Stimulated activated CD8-positive, alpha-beta memory T cell treated with anti-CD3 and anti-CD28 coated beads, Interleukin-12 subunit alpha, Interleukin-12 subunit beta, amount 100 ng/mL, for 24 hours (primary cell): ENCODE measurements around the gene GPR108.
A peak's percentile ranks its signal among the peaks of the same experiment; 100 is the strongest.
"Not testable (repeated sequence)": the region's sequence is repeated elsewhere in the genome, so short reads cannot be mapped to it uniquely, and the experiment has no call there.

ENCODE experiments used
- DNase-seq: peaks from one replicate; pipeline ENCODE4 v3.0.0-alpha.2; 2020; ENCODE audit errors: extremely low read depth

Gene GPR108

GRCh38 chr19:6737284-6737872 is at the start of gene GPR108:
Gene GPR108, minus strand, starts transcription at chr19:6737580. Its CDS starts 4 bp downstream, at chr19:6737576.
- peak; percentile 98 for DNase-seq

DNA sequence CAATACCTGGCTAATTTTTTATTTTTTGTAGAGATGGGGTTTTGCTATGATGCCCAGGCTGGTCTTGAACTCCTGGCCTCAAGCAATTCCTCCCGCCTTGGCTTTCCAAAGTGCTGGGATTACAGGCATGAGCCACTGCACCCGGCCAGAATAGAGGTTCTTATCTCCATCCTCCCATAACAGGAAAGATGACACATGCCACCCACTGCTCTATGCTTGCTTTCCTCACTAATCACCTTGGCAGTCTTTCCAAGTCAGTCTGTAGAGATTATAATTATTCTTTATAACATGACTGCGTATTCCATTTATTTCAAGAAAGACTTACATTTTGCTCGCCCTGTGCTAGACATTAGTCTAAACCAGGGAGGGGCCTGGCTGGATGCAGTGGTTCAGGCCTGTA is 41.8 kb upstream of the GPR108 start:
- DNase-seq, result no peak

GRCh38 chr19:6778386-6778785 is 41.0 kb upstream of the GPR108 start:
- DNase-seq, result no peak

DNA sequence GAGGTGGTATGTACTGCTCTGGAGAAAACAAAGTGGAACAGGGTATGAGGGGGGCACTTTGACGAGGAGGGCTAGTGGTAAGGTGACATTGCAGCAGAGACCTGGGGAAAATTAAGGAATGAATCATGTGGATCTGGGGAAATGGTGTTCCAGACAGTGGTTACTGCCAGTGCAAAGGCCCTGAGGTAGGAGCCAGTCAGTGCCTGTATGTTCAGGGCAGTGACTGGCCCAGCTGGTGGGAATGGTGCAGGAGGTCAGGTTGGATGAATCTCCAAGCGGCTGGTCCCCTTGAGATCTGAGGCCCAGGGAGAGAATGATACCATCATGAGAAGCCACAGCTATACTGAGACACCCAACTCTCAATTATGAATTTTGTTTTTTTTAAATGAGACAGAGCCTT is 40.1 kb upstream of the GPR108 start:
- no peak for DNase-seq

GRCh38 chr19:6776999-6777398 is 39.6 kb upstream of the GPR108 start:
- DNase-seq, result no peak

GRCh38 chr19:6776045-6776444 is 38.7 kb upstream of the GPR108 start:
- DNase-seq, result not testable (repeated sequence)

DNA sequence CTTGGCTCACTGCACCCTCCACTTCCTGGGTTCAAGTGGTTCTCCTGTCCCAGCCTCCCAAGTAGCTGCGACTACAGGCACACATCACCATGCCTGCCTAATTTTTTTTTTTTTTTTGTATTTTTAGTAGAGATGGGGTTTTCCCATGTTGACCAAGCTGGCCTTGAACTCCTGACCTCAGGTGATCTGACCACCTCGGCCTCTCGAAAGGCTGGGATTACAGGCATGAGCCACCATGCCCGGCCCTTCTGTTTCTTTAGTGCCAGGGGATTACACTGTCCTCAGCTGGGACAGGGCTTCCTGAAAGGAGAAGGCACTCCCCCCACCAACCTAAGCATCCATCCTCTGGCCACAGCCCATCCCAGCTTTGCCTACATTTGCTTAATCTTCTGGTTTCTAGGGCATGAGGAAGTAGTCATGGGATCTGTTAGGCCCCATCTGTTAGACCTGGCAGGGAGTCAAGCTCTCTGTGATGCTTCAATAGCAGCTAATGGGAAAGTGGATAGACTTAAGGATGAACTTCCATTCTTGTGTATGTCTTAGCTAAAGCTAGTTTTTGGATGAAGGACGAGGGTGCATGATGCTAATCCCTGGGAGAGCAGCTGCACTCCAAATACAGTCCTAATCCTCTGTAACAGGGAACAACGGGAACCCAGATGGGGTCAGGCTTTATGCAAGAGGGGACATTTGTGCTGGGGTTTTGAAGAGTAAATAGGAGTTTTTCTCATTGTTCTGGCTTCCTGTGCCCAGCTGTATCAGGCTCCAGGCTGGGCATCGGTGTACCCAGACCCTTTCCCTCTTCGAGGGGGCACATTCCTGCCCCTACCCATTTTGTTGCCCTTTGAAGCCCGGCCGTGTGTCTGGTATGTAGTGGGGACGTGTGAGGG is 37.7 kb upstream of the GPR108 start:
- DNase-seq, result no peak

DNA sequence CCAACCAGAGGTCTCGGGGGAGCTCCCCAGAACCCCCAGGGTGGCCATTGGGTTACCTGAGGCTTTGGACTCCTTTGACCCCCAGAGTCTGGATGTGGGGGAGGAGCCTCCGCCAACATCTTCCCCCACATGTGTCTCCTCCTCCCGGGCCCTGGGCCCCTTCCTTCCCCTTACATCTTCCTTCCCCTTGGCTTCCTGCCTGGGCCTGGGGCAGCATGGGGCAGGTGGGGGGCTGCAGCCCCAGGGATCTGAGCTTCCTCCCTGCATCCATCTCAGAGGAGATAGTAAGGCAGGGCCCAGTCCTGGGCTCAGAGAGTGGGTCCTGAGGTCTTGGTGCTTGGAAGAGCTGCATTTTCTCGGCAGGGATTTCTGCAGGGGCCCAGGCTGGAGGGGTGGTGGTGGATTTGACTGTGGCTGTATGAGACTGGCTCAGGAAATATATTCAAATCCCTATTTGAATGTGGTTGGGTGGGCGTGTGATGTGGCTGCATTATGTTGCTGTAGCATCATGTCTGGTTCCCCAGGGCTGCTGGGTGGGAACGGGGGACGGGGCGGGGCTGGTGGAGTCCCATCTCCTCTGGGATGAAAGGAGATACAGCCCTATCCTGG is 36.0 kb upstream of the GPR108 start:
- no peak for DNase-seq

GRCh38 chr19:6772866-6773322 is 35.5 kb upstream of the GPR108 start:
- no peak for DNase-seq

GRCh38 chr19:6772028-6772865 is 34.9 kb upstream of the GPR108 start, which contains the start of gene VAV1:
Gene VAV1, plus strand, starts transcription at chr19:6772708. Its CDS starts 100 bp downstream, at chr19:6772808.
- peak; percentile 51 for DNase-seq

GRCh38 chr19:6771648-6772027 is 34.3 kb upstream of the GPR108 start:
- DNase-seq, result not testable (repeated sequence)

DNA sequence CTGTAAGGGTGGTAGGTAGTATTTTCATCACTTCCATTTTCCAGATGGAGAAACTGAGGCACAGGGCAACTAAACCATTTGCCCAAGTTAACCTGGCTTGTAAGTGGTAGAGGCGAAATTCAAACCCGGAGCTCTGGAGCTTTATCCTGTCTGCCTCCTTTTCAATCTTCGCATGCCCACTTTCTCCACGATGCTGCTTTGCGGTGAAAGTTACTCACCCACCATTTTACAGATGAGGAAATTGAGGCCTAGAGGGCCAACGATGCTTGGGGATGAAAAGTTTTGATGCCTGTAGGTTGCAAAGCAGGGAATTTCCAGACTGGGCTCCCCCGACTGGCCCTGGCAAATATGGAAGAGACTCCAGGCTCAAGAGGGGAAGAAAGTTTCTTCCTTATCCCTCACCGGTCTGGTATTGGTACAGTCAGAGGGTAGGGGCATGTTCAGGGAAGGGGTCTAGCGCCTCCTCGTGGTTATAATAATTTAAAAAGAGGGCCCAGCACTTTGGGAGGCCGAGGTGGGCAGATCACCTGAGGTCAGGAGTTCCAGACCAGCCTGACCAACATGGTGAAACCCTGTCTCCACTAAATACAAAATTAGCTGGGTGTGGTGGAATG is 31.7 kb upstream of the GPR108 start:
- no peak for DNase-seq

GRCh38 chr19:6768236-6768785 is 30.9 kb upstream of the GPR108 start:
- DNase-seq, result no peak

GRCh38 chr19:6767357-6768235 is 30.2 kb upstream of the GPR108 start, which contains the start of gene SH2D3A:
Gene SH2D3A, minus strand, starts transcription at chr19:6767435. Its CDS starts 3,687 bp downstream, at chr19:6763748.
- DNase-seq, result peak; percentile 78

GRCh38 chr19:6767081-6767356 is 29.6 kb upstream of the GPR108 start:
- DNase-seq, result no peak

DNA sequence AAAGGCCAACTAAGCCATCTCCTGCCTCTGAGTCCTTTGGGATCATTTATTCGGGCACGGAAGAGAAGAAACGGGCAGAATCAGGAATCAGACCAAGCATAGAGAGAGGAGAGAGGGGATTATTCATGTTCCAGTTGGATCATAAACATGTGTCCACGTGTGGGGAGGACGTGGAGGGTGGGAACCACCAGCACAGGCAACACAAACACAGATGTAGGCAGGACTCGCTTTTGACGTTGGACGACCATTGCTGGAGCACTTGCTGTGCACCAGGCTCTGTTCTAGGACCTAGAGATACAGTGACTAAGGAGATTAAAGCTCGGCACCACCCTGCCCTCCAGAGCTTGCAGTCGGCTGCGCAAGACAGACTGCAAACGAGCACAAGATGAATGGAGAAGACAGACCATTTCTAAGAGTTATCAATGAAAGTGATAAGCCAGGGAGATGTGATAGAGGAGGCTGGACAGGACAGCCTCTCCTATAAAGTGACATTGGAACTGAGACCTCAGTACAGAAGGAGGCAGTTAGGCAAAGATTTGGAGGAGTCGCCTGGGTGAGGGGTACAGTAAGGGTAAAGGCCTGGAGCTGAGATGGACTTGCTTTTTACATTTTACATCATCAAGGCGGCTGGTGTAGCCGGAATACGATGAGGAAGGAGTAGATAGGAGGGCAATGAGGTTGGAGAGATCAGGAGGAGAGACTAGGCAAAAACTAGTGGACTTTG is 29.1 kb upstream of the GPR108 start:
- no peak for DNase-seq

GRCh38 chr19:6765738-6766356 is 28.5 kb upstream of the GPR108 start:
- DNase-seq, result no peak

GRCh38 chr19:6762253-6762797 is 24.9 kb upstream of the GPR108 start:
- DNase-seq, result not testable (repeated sequence)
